HCT116 (cell line): ENCODE measurements around the gene CEP112.

ENCODE experiments used
- CBX3 ChIP-seq: IDR thresholded peaks from 2 replicates; pipeline ENCODE4 v1.6.1; 2012; ENCODE audit warnings: low read depth
- CEBPB ChIP-seq: IDR thresholded peaks from 2 replicates; pipeline ENCODE4 v1.6.1; 2012; ENCODE audit warnings: low read depth
- FOSL1 ChIP-seq: IDR thresholded peaks from 2 replicates; pipeline ENCODE4 v1.6.1; 2012; ENCODE audit warnings: low read depth
- POLR2A ChIP-seq: IDR thresholded peaks from 2 replicates; pipeline ENCODE4 v1.7.0; 2011; ENCODE audit warnings: borderline replicate concordance; ENCODE audit not compliant: insufficient read depth, insufficient read length; ENCODE audit errors: extremely low read depth
- POLR2AphosphoS5 ChIP-seq: IDR thresholded peaks from 2 replicates; pipeline ENCODE4 v1.6.1; 2011; ENCODE audit warnings: mild to moderate bottlenecking, low read depth, low read length, moderate library complexity
- RAD21 ChIP-seq: IDR thresholded peaks from 2 replicates; pipeline ENCODE4 v1.6.1; 2012; ENCODE audit warnings: low read depth, mild to moderate bottlenecking
- SIN3A ChIP-seq: IDR thresholded peaks from 2 replicates; pipeline ENCODE4 v1.6.1; 2012; ENCODE audit warnings: low read depth
- SP1 ChIP-seq: IDR thresholded peaks from 2 replicates; pipeline ENCODE4 v1.6.1; 2012; ENCODE audit warnings: low read depth
- SRF ChIP-seq: IDR thresholded peaks from 2 replicates; pipeline ENCODE4 v1.6.1; 2012; ENCODE audit warnings: low read depth
- TF ChIP-seq, protein P1 (sequence below), 3 experiments: fragments of 200-600 bp in 1 of 3; sonication (generic) in 1 of 3; IDR thresholded peaks in 2 of 3; conservative IDR thresholded peaks in 1 of 3; 2 replicates each; pipeline ENCODE4 v1.5.1; 2012 to 2017; ENCODE audit warnings: low read depth in 2 of 3, low read length in 2 of 3, antibody characterized with exemption in 1 of 3, borderline replicate concordance in 1 of 3, control low read depth in 1 of 3, mild to moderate bottlenecking in 1 of 3, mixed read lengths in 1 of 3, mixed run types in 1 of 3, moderate library complexity in 1 of 3; ENCODE audit not compliant: insufficient read depth in 1 of 3
- TF ChIP-seq, protein P2 (sequence below): IDR thresholded peaks from 2 replicates; pipeline ENCODE4 v1.6.1; 2012; ENCODE audit warnings: low read depth
- TF ChIP-seq, protein P3 (sequence below): IDR thresholded peaks from 2 replicates; pipeline ENCODE4 v1.6.1; 2012

DNA sequence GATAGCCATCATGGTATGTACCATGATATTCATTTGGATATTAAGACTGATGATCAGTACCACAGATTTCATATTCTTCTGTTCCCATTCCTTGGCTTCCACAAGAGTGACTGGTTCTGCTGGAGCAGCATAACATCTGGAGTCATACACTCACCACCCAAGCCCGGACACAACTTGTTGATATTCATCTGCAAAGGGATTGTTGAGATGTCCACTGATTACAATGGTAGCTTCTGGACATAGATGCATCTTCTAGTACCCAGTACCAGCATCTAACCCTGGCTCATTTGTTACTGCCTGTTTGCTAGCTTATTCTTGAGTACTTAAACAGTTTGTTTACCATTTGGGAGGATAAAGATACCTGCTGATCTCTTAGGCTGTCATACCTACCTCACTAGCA lies 394.8 kb downstream of the CEP112 start:
- no peak for TF ChIP-seq RAD21
- no peak for TF ChIP-seq POLR2A
- TF ChIP-seq, protein P1, sequence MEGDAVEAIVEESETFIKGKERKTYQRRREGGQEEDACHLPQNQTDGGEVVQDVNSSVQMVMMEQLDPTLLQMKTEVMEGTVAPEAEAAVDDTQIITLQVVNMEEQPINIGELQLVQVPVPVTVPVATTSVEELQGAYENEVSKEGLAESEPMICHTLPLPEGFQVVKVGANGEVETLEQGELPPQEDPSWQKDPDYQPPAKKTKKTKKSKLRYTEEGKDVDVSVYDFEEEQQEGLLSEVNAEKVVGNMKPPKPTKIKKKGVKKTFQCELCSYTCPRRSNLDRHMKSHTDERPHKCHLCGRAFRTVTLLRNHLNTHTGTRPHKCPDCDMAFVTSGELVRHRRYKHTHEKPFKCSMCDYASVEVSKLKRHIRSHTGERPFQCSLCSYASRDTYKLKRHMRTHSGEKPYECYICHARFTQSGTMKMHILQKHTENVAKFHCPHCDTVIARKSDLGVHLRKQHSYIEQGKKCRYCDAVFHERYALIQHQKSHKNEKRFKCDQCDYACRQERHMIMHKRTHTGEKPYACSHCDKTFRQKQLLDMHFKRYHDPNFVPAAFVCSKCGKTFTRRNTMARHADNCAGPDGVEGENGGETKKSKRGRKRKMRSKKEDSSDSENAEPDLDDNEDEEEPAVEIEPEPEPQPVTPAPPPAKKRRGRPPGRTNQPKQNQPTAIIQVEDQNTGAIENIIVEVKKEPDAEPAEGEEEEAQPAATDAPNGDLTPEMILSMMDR (IDR thresholded peaks at IDR 0.05 in 2 of 3, conservative IDR thresholded peaks at IDR 0.05 in 1 of 3; ENCODE audit: borderline replicate concordance in 1 of 3, insufficient read depth in 1 of 3, low read depth in 2 of 3, low read length in 2 of 3): no peak
- TF ChIP-seq, protein P2, sequence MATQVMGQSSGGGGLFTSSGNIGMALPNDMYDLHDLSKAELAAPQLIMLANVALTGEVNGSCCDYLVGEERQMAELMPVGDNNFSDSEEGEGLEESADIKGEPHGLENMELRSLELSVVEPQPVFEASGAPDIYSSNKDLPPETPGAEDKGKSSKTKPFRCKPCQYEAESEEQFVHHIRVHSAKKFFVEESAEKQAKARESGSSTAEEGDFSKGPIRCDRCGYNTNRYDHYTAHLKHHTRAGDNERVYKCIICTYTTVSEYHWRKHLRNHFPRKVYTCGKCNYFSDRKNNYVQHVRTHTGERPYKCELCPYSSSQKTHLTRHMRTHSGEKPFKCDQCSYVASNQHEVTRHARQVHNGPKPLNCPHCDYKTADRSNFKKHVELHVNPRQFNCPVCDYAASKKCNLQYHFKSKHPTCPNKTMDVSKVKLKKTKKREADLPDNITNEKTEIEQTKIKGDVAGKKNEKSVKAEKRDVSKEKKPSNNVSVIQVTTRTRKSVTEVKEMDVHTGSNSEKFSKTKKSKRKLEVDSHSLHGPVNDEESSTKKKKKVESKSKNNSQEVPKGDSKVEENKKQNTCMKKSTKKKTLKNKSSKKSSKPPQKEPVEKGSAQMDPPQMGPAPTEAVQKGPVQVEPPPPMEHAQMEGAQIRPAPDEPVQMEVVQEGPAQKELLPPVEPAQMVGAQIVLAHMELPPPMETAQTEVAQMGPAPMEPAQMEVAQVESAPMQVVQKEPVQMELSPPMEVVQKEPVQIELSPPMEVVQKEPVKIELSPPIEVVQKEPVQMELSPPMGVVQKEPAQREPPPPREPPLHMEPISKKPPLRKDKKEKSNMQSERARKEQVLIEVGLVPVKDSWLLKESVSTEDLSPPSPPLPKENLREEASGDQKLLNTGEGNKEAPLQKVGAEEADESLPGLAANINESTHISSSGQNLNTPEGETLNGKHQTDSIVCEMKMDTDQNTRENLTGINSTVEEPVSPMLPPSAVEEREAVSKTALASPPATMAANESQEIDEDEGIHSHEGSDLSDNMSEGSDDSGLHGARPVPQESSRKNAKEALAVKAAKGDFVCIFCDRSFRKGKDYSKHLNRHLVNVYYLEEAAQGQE: no peak
- no peak for TF ChIP-seq FOSL1
- TF ChIP-seq SRF: no peak
- TF ChIP-seq SP1: no peak
- TF ChIP-seq SIN3A: no peak
- TF ChIP-seq CEBPB: no peak
- TF ChIP-seq POLR2AphosphoS5: no peak
- TF ChIP-seq, protein P3, sequence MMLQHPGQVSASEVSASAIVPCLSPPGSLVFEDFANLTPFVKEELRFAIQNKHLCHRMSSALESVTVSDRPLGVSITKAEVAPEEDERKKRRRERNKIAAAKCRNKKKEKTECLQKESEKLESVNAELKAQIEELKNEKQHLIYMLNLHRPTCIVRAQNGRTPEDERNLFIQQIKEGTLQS: no peak
- TF ChIP-seq CBX3: no peak
